Hepatocyte (in vitro differentiated cells): ENCODE measurements around the gene ANKRD39. TPM values are rescaled to one million over a fixed set of nuclear protein-coding genes. Genes with fewer than 3 reads are reported as not detected.

Source experiments
- DNase-seq: peaks from one replicate; pipeline ENCODE4 v3.0.0-alpha.2; 2016; ENCODE audit warnings: low spot score
- H2AFZ ChIP-seq: fragments of 200-600 bp; sonication (generic); 2 replicates; pipeline ENCODE4 v1.6.0; 2016; ENCODE audit warnings: antibody characterized with exemption, mild to moderate bottlenecking
- H3K27ac ChIP-seq: fragments of 200-600 bp; sonication (generic); 2 replicates; pipeline ENCODE4 v1.5.1; 2016; ENCODE audit warnings: mild to moderate bottlenecking
- H3K27me3 ChIP-seq: fragments of 200-600 bp; sonication (generic); 2 replicates; pipeline ENCODE4 v1.6.1; 2016
- H3K36me3 ChIP-seq: fragments of 200-600 bp; sonication (generic); replicated peaks from 2 replicates; pipeline ENCODE4 v1.5.1; 2016; ENCODE audit warnings: low read depth; ENCODE audit not compliant: insufficient read depth
- H3K4me1 ChIP-seq: fragments of 200-600 bp; sonication (generic); 2 replicates; pipeline ENCODE4 v1.5.1; 2016; ENCODE audit warnings: mild to moderate bottlenecking, moderate library complexity; ENCODE audit not compliant: insufficient read depth
- H3K4me2 ChIP-seq: fragments of 200-600 bp; sonication (generic); 2 replicates; pipeline ENCODE4 v1.6.0; 2016
- H3K4me3 ChIP-seq: fragments of 200-600 bp; sonication (generic); 2 replicates; pipeline ENCODE4 v1.5.1; 2016; ENCODE audit warnings: mild to moderate bottlenecking
- H3K79me2 ChIP-seq: fragments of 200-600 bp; sonication (generic); 2 replicates; pipeline ENCODE4 v1.6.0; 2017; ENCODE audit warnings: mild to moderate bottlenecking
- H3K9me2 ChIP-seq: fragments of 200-600 bp; sonication (generic); replicated peaks from 2 replicates; pipeline ENCODE4 v1.6.0; 2017; ENCODE audit warnings: mild to moderate bottlenecking; ENCODE audit not compliant: insufficient read depth
- H3K9me3 ChIP-seq: fragments of 200-600 bp; sonication (generic); 2 replicates; pipeline ENCODE4 v1.5.1; 2016; ENCODE audit warnings: low read depth, mild to moderate bottlenecking
- H4K20me1 ChIP-seq: fragments of 200-600 bp; sonication (generic); 2 replicates; pipeline ENCODE4 v1.6.0; 2016; ENCODE audit warnings: mild to moderate bottlenecking; ENCODE audit not compliant: insufficient read depth, poor library complexity, severe bottlenecking
- CTCF ChIP-seq: fragments of 200-600 bp; sonication (generic); IDR thresholded peaks from 2 replicates; pipeline ENCODE4 v1.5.1; 2016; ENCODE audit warnings: antibody characterized with exemption, mild to moderate bottlenecking; ENCODE audit not compliant: poor library complexity
- EZH2 ChIP-seq: fragments of 200-600 bp; sonication (generic); IDR thresholded peaks from 2 replicates; pipeline ENCODE4 v1.6.1; 2016; ENCODE audit warnings: antibody characterized with exemption, mild to moderate bottlenecking, borderline replicate concordance
- EZH2phosphoT487 ChIP-seq: fragments of 200-600 bp; sonication (generic); IDR thresholded peaks from one replicate; pipeline ENCODE4 v1.6.1; 2018; ENCODE audit warnings: antibody characterized with exemption, mild to moderate bottlenecking, low read depth, moderate library complexity; ENCODE audit not compliant: unreplicated experiment, severe bottlenecking
- WGBS: methylation state at CpG from one replicate; pipeline ENCODE4 v1.1.6; 2016; ENCODE audit warnings: low lambda C conversion rate; ENCODE audit errors: missing lambda C conversion rate; 5-methylcytosine and 5-hydroxymethylcytosine counted together
- polyA plus RNA-seq: library from polyadenylated mRNA; unstranded; fragments of >200 nt; fragmentation: Nextera tagmentation; extraction: Ambion mirVana; gene quantifications from 2 replicates; pipeline ENCODE4 v1.2.1, GENCODE V29; 2016
- total RNA-seq: library from RNA; depleted of rRNA; stranded (reverse); fragments of >200 nt; gene quantifications from 2 replicates; pipeline ENCODE4 v1.2.3, GENCODE V29; 2014

The ANKRD39 gene
- total and polyA plus RNA-seq, 2 experiments from 2014 or later, result 13.6 to 25.6 TPM

- no peak for TF ChIP-seq CTCF
- TF ChIP-seq EZH2phosphoT487, result no peak
- no peak for TF ChIP-seq EZH2
- H3K9me2 ChIP-seq, result no peaks in the 10 kb centered on the region
- no peaks in the 10 kb centered on the region for H3K36me3 ChIP-seq
- no peak overlapping the region for H3K27ac ChIP-seq
- no peaks in the 10 kb centered on the region for H3K9me3 ChIP-seq
- WGBS, result 97% methylated on average over 22 of the region's 22 CpGs
- no peak overlapping the region for H3K4me2 ChIP-seq
- peaks cover 20% of the 10 kb centered on the region for H4K20me1 ChIP-seq
- no peak overlapping the region for H3K4me3 ChIP-seq
- H3K27me3 ChIP-seq, result no peaks in the 10 kb centered on the region
- peaks cover 46% of the 10 kb centered on the region for H3K79me2 ChIP-seq
- H3K4me1 ChIP-seq, result peaks cover 19% of the 10 kb centered on the region
- H2AFZ ChIP-seq, result no peak overlapping the region
- no peak for DNase-seq
These were observed 31.1 kb downstream of the ANKRD39 start for GRCh38 chr2:96826546-96827278.

GRCh38 chr2:96825057-96825456, 32.8 kb downstream of the ANKRD39 start:
- 98% methylated on average over 14 of the region's 14 CpGs for WGBS
- H3K4me2 ChIP-seq, result no peak overlapping the region
- H4K20me1 ChIP-seq, result peaks cover 35% of the 10 kb centered on the region
- no peak for DNase-seq
- H3K27me3 ChIP-seq, result no peaks in the 10 kb centered on the region
- H3K9me3 ChIP-seq, result no peaks in the 10 kb centered on the region
- H3K4me3 ChIP-seq, result no peak overlapping the region
- H2AFZ ChIP-seq, result no peak overlapping the region
- H3K79me2 ChIP-seq, result peaks cover 62% of the 10 kb centered on the region
- peaks cover 34% of the 10 kb centered on the region for H3K4me1 ChIP-seq
- H3K27ac ChIP-seq, result no peak overlapping the region
- no peaks in the 10 kb centered on the region for H3K9me2 ChIP-seq
- no peak for TF ChIP-seq CTCF
- TF ChIP-seq EZH2, result no peak
- TF ChIP-seq EZH2phosphoT487, result no peak
- no peaks in the 10 kb centered on the region for H3K36me3 ChIP-seq

GRCh38 chr2:96824079-96824870, 33.5 kb downstream of the ANKRD39 start:
- Histone ChIP-seq H3K9me3 (no peaks in the 10 kb centered on the region), H3K4me3 (no peak overlapping the region), H3K27ac (peak overlapping the region; percentile 47), H3K27me3 (no peaks in the 10 kb centered on the region), H3K79me2 (peaks cover 70% of the 10 kb centered on the region), H3K9me2 (no peaks in the 10 kb centered on the region), H3K4me1 (peaks cover 41% of the 10 kb centered on the region), H4K20me1 (peaks cover 42% of the 10 kb centered on the region), H2AFZ (no peak overlapping the region), H3K4me2 (no peak overlapping the region), H3K36me3 (no peaks in the 10 kb centered on the region)
- 47% methylated on average over 6 of the region's 6 CpGs for WGBS
- no peak for TF ChIP-seq EZH2phosphoT487
- TF ChIP-seq EZH2, result no peak
- no peak for TF ChIP-seq CTCF
- peak; percentile 56 for DNase-seq
